Calu3 (cell line): Measurements from ENCODE around the gene ARMC5. TPM values are rescaled to one million over a fixed set of nuclear protein-coding genes. Genes with fewer than 3 reads are reported as not detected.
A peak's percentile ranks its signal among the peaks of the same experiment; 100 is the strongest.

Experiments used
- BruUV-seq: library from RNA; stranded (reverse); fragments of 400-500 nt; replicated peaks from 2 replicates; lab custom pipeline; 2021; lab: Mats Ljungman, UMichigan
- CTCF ChIA-PET: fragments of 300-600 bp; sonication (Branson Sonifier 250); formaldehyde crosslinking; loops from one replicate; lab custom pipeline; 2022; ENCODE audit warnings: antibody characterized with exemption; lab: Charles Lee
- DNase-seq: peaks from one replicate; pipeline ENCODE4 v3.0.0; 2022
- H3K27ac Mint-ChIP-seq: one replicate; pipeline ENCODE4 v1.8.0; 2022; ENCODE audit warnings: mixed read lengths; ENCODE audit not compliant: unreplicated experiment
- H3K27me3 Mint-ChIP-seq: one replicate; pipeline ENCODE4 v1.8.0; 2022; ENCODE audit warnings: mixed read lengths; ENCODE audit not compliant: unreplicated experiment
- H3K36me3 Mint-ChIP-seq: one replicate; pipeline ENCODE4 v1.8.0; 2022; ENCODE audit warnings: mild to moderate bottlenecking, moderate library complexity, mixed read lengths; ENCODE audit not compliant: insufficient read depth, unreplicated experiment
- H3K4me1 Mint-ChIP-seq: one replicate; pipeline ENCODE4 v1.8.0; 2022; ENCODE audit warnings: mild to moderate bottlenecking, low read depth, mixed read lengths; ENCODE audit not compliant: unreplicated experiment
- H3K4me3 Mint-ChIP-seq: one replicate; pipeline ENCODE4 v1.8.0; 2022; ENCODE audit warnings: mild to moderate bottlenecking, low read depth, moderate library complexity, mixed read lengths; ENCODE audit not compliant: unreplicated experiment
- H3K9me3 Mint-ChIP-seq: one replicate; pipeline ENCODE4 v1.8.0; 2022; ENCODE audit warnings: low read depth, mixed read lengths; ENCODE audit not compliant: unreplicated experiment
- CTCF ChIP-seq: fragments of 200-600 bp; IDR thresholded peaks from one replicate; pipeline ENCODE4 v1.8.0; 2022; ENCODE audit warnings: antibody characterized with exemption; ENCODE audit not compliant: unreplicated experiment
- intact Hi-C: fragments of 100-400 bp; cut with micrococcal nuclease; formaldehyde crosslinking; loops from one replicate; pipeline ENCODE4 v1.10.0; 2022; ENCODE audit not compliant: unreplicated experiment
- total RNA-seq: library from RNA; stranded (reverse); gene quantifications from 2 replicates; pipeline ENCODE4 v1.2.3, GENCODE V29; 2022

The ARMC5 gene
- total RNA-seq, 1 experiment from 2014 or later = 13.6 TPM

GRCh38 chr16:31474173-31474714 is 14.9 kb downstream of the ARMC5 start:
- H3K4me1 Mint-ChIP-seq = peaks cover 31% of the 10 kb centered on the region
- TSS peak; percentile 18 for BruUV-seq

GRCh38 chr16:31474773-31475738 is 15.8 kb downstream of the ARMC5 start:
- Mint-ChIP-seq H3K4me3 (no peak overlapping the region), H3K27ac (no peak overlapping the region), H3K27me3 (no peaks in the 10 kb centered on the region), H3K36me3 (peaks cover 43% of the 10 kb centered on the region), H3K4me1 (peaks cover 31% of the 10 kb centered on the region), H3K9me3 (no peaks in the 10 kb centered on the region)
- intact Hi-C loops = no loop called here
- CTCF ChIA-PET = no interaction called here
- DNase-seq = no peak
- TF ChIP-seq CTCF = no peak
- BruUV-seq = TSS peak; percentile 35

More at GRCh38 chr16:31474173-31474714, 14.9 kb downstream of the ARMC5 start:
- H3K4me3 Mint-ChIP-seq = no peak overlapping the region
- H3K36me3 Mint-ChIP-seq = peaks cover 43% of the 10 kb centered on the region
- DNase-seq = no peak
- TF ChIP-seq CTCF = no peak
- H3K9me3 Mint-ChIP-seq = no peaks in the 10 kb centered on the region
- no peak overlapping the region for H3K27ac Mint-ChIP-seq
- no peaks in the 10 kb centered on the region for H3K27me3 Mint-ChIP-seq
- CTCF ChIA-PET = no interaction called here
- intact Hi-C loops = no loop called here

GRCh38 chr16:31475946-31476302 is 16.6 kb downstream of the ARMC5 start:
- H3K4me1 Mint-ChIP-seq = peaks cover 31% of the 10 kb centered on the region
- peaks cover 43% of the 10 kb centered on the region for H3K36me3 Mint-ChIP-seq
- BruUV-seq = no TSS peak
- DNase-seq = no peak
- peak overlapping the region; percentile 67 for H3K4me3 Mint-ChIP-seq
- H3K27me3 Mint-ChIP-seq = no peaks in the 10 kb centered on the region
- intact Hi-C loops = loop anchor here (2.0 kb wide), 1 partner anchor 15 kb away; no protein-coding TSS in a partner anchor
- no peak for TF ChIP-seq CTCF
- no peaks in the 10 kb centered on the region for H3K9me3 Mint-ChIP-seq
- no peak overlapping the region for H3K27ac Mint-ChIP-seq
- CTCF ChIA-PET = no interaction called here

- CTCF ChIA-PET = interaction anchor here (0.6 to 2.9 kb wide), 6 partner anchors 14 to 392 kb away, joined by 3 to 24 read pairs (median 4); partner anchors contain the start of gene ARMC5
- no peak for TF ChIP-seq CTCF
- peaks cover 26% of the 10 kb centered on the region for H3K4me1 Mint-ChIP-seq
- H3K27me3 Mint-ChIP-seq = no peaks in the 10 kb centered on the region
- peak overlapping the region; percentile 67 for H3K4me3 Mint-ChIP-seq
- intact Hi-C loops = loop anchor here (2.0 kb wide), 1 partner anchor 16 kb away; no protein-coding TSS in a partner anchor
- no TSS peak for BruUV-seq
- DNase-seq = peak; percentile 81
- H3K9me3 Mint-ChIP-seq = no peaks in the 10 kb centered on the region
- H3K36me3 Mint-ChIP-seq = peaks cover 43% of the 10 kb centered on the region
- peak overlapping the region; percentile 43 for H3K27ac Mint-ChIP-seq
Observed at GRCh38 chr16:31476303-31477219, 17.3 kb downstream of the ARMC5 start.
